CD4-positive, alpha-beta T cell (primary cell): ENCODE data around the gene BCL7B. TPM values are rescaled to one million over a fixed set of nuclear protein-coding genes. Genes with fewer than 3 reads are reported as not detected.

Experiments
- ATAC-seq: fragments of 200-7000 bp; cut with Tn5 transposase; one replicate; pipeline ENCODE4 v1.10.0; 2022; ENCODE audit warnings: mild to moderate bottlenecking; ENCODE audit not compliant: poor library complexity
- CTCF ChIA-PET: fragments of 350-600 bp; sonication (Branson Sonifier 250); formaldehyde crosslinking; loops from one replicate; lab custom pipeline; 2021; ENCODE audit warnings: antibody characterized with exemption, inconsistent platforms; lab: Charles Lee
- POLR2A ChIA-PET: fragments of 350-600 bp; sonication (Branson Sonifier 250); formaldehyde crosslinking; loops from one replicate; lab custom pipeline; 2021; ENCODE audit warnings: antibody characterized with exemption, inconsistent platforms; lab: Charles Lee
- DNase-seq, 14 experiments: peaks; one replicate each; pipeline ENCODE4 v3.0.0-alpha.2; 2013 to 2020; ENCODE audit warnings: mixed read lengths in 2 of 14
- H3K27ac ChIP-seq, 2 donors: one replicate each; pipeline versions ENCODE4 v1.5.1 to v1.7.0; 2013; ENCODE audit warnings: low read length in 2 of 2, low read depth in 1 of 2, mild to moderate bottlenecking in 1 of 2
- H3K27me3 ChIP-seq, 2 experiments: 1 replicate in 1 of 2; 2 replicates in 1 of 2; pipeline versions ENCODE4 v1.6.1 to v1.7.0; 2013; ENCODE audit warnings: low read length in 2 of 2, control low read depth in 1 of 2, mild to moderate bottlenecking in 1 of 2, moderate library complexity in 1 of 2; ENCODE audit not compliant: insufficient read depth in 2 of 2, control insufficient read depth in 1 of 2
- H3K36me3 ChIP-seq: one replicate; pipeline ENCODE4 v1.6.1; 2013; ENCODE audit warnings: low read length, control low read depth; ENCODE audit not compliant: insufficient read depth
- H3K4me1 ChIP-seq: one replicate; pipeline ENCODE4 v1.6.1; 2013; ENCODE audit warnings: low read length, control low read depth; ENCODE audit not compliant: insufficient read depth
- H3K4me3 ChIP-seq: one replicate; pipeline ENCODE4 v1.5.1; 2013; ENCODE audit warnings: mild to moderate bottlenecking, low read length, moderate library complexity
- H3K9me3 ChIP-seq, 2 experiments: 1 replicate in 1 of 2; 2 replicates in 1 of 2; pipeline versions ENCODE4 v1.6.1 to v1.7.0; 2013; ENCODE audit warnings: low read length in 2 of 2, mild to moderate bottlenecking in 2 of 2, control low read depth in 1 of 2, moderate library complexity in 1 of 2; ENCODE audit not compliant: control insufficient read depth in 1 of 2, insufficient read depth in 1 of 2
- H3K27ac Mint-ChIP-seq: one replicate; pipeline ENCODE4 v1.8.0; 2020; ENCODE audit warnings: mixed read lengths
- H3K27me3 Mint-ChIP-seq: one replicate; pipeline ENCODE4 v1.8.0; 2021; ENCODE audit warnings: mixed read lengths
- H3K36me3 Mint-ChIP-seq: one replicate; pipeline ENCODE4 v1.8.0; 2021; ENCODE audit warnings: low read depth, mixed read lengths
- H3K4me1 Mint-ChIP-seq: one replicate; pipeline ENCODE4 v1.8.0; 2021; ENCODE audit warnings: low read depth, mixed read lengths
- H3K4me3 Mint-ChIP-seq: one replicate; pipeline ENCODE4 v1.8.0; 2020; ENCODE audit warnings: mild to moderate bottlenecking, mixed read lengths
- H3K9me3 Mint-ChIP-seq: one replicate; pipeline ENCODE4 v1.8.0; 2020; ENCODE audit warnings: mixed read lengths
- CTCF ChIP-seq: fragments of 200-600 bp; IDR thresholded peaks from one replicate; pipeline ENCODE4 v1.8.0; 2022; ENCODE audit warnings: antibody characterized with exemption, mild to moderate bottlenecking
- intact Hi-C, 2 experiments: fragments of 100-400 bp; cut with DNase I in 1 of 2; cut with micrococcal nuclease in 1 of 2; formaldehyde crosslinking; loops; one replicate each; pipeline versions ENCODE4 v1.15.1 to v1.9.0; 2023 to 2025; cut with DNase I, micrococcal nuclease
- total RNA-seq, 174 experiments: library from RNA in 2 of 174; stranded (reverse) in 2 of 174; gene quantifications; one replicate each; pipeline ENCODE4 v1.2.3 and lab custom pipeline; 2021 to 2026

The BCL7B gene
- total RNA-seq, 2 experiments from 2014 or later: 102 TPM

GRCh38 chr7:73549176-73549575 is 8.3 kb downstream of the BCL7B start:
- DNase-seq (no peak), ATAC-seq (no peak)
- Mint-ChIP-seq H3K9me3 (no peaks in the 10 kb centered on the region), H3K27me3 (no peaks in the 10 kb centered on the region), H3K27ac (peak overlapping the region; percentile 58), H3K4me1 (peaks cover 36% of the 10 kb centered on the region), H3K4me3 (peak overlapping the region; percentile 20), H3K36me3 (peaks cover 74% of the 10 kb centered on the region)
- CTCF ChIA-PET: no interaction called here
- POLR2A ChIA-PET: interaction anchor here (1.0 kb wide), 1 partner anchor 26 kb away, joined by 5 read pairs; no protein-coding TSS in a partner anchor
- H3K4me3 ChIP-seq: no peak overlapping the region
- no peak for TF ChIP-seq CTCF
- H3K36me3 ChIP-seq: peaks cover 50% of the 10 kb centered on the region
- intact Hi-C loops: no loop called here
- no peak overlapping the region for H3K27ac ChIP-seq
- H3K4me1 ChIP-seq: peaks cover 22% of the 10 kb centered on the region
- no peaks in the 10 kb centered on the region for H3K27me3 ChIP-seq
- no peaks in the 10 kb centered on the region for H3K9me3 ChIP-seq

GRCh38 chr7:73547841-73548240 is 9.6 kb downstream of the BCL7B start:
- Histone ChIP-seq H3K4me1 (peaks cover 18% of the 10 kb centered on the region), H3K27me3 (no peaks in the 10 kb centered on the region), H3K27ac (no peak overlapping the region), H3K9me3 (no peaks in the 10 kb centered on the region), H3K36me3 (peaks cover 53% of the 10 kb centered on the region), H3K4me3 (no peak overlapping the region)
- Mint-ChIP-seq H3K36me3 (peaks cover 77% of the 10 kb centered on the region), H3K4me1 (peaks cover 30% of the 10 kb centered on the region), H3K27me3 (no peaks in the 10 kb centered on the region), H3K9me3 (no peaks in the 10 kb centered on the region), H3K27ac (no peak overlapping the region), H3K4me3 (no peak overlapping the region)
- CTCF ChIA-PET: no interaction called here
- TF ChIP-seq CTCF: no peak
- DNase-seq (no peak), ATAC-seq (no peak)
- POLR2A ChIA-PET: interaction anchor here (1.0 to 1.8 kb wide), 3 partner anchors 9 to 29 kb away, joined by 3 to 9 read pairs (median 8); partner anchors contain the start of genes BAZ1B and BCL7B
- intact Hi-C loops: no loop called here

GRCh38 chr7:73544678-73545077 is 12.8 kb downstream of the BCL7B start:
- Mint-ChIP-seq H3K36me3 (peaks cover 85% of the 10 kb centered on the region), H3K4me1 (peaks cover 29% of the 10 kb centered on the region), H3K27me3 (no peaks in the 10 kb centered on the region), H3K4me3 (no peak overlapping the region), H3K9me3 (no peaks in the 10 kb centered on the region), H3K27ac (no peak overlapping the region)
- ATAC-seq: no peak
- Histone ChIP-seq H3K9me3 (no peaks in the 10 kb centered on the region), H3K4me3 (no peak overlapping the region), H3K27me3 (no peaks in the 10 kb centered on the region), H3K4me1 (peaks cover 14% of the 10 kb centered on the region), H3K27ac (no peak overlapping the region), H3K36me3 (peaks cover 58% of the 10 kb centered on the region)
- ChIA-PET POLR2A (no interaction called here), CTCF (no interaction called here)
- no peak for DNase-seq
- TF ChIP-seq CTCF: no peak
- intact Hi-C loops: no loop called here
